Liver (tissue), 9 donors: ENCODE data around the gene IL20. TPM values are rescaled to one million over a fixed set of nuclear protein-coding genes. Genes with fewer than 3 reads are reported as not detected.

Source experiments
- DNase-seq: peaks from one replicate; pipeline ENCODE4 v3.0.0-alpha.2; 2017; ENCODE audit warnings: low spot score
- H3K27ac ChIP-seq, 2 donors: one replicate each; pipeline ENCODE4 v1.7.0; 2013; ENCODE audit warnings: inconsistent platforms in 2 of 2, low read length in 2 of 2, control low read depth in 1 of 2, low read depth in 1 of 2, mild to moderate bottlenecking in 1 of 2
- H3K27me3 ChIP-seq, 4 donors: one replicate each; pipeline versions ENCODE4 v1.6.1 to v1.7.0; 2013; ENCODE audit warnings: low read length in 3 of 4, inconsistent platforms in 1 of 4, mild to moderate bottlenecking in 1 of 4, moderate library complexity in 1 of 4; ENCODE audit not compliant: control insufficient read depth in 4 of 4, insufficient read depth in 4 of 4
- H3K36me3 ChIP-seq, 4 donors: one replicate each; pipeline versions ENCODE4 v1.6.1 to v1.7.0; 2013; ENCODE audit warnings: low read length in 3 of 4, mild to moderate bottlenecking in 3 of 4, low read depth in 1 of 4, moderate library complexity in 1 of 4; ENCODE audit not compliant: control insufficient read depth in 4 of 4, insufficient read depth in 3 of 4
- H3K4me1 ChIP-seq, 4 donors: one replicate each; pipeline versions ENCODE4 v1.6.1 to v1.7.0; 2013; ENCODE audit warnings: low read length in 3 of 4, mild to moderate bottlenecking in 3 of 4, moderate library complexity in 1 of 4; ENCODE audit not compliant: control insufficient read depth in 4 of 4, insufficient read depth in 4 of 4
- H3K4me3 ChIP-seq, 3 donors: one replicate each; pipeline versions ENCODE4 v1.6.1 to v1.7.0; 2013; ENCODE audit warnings: low read length in 3 of 3, control low read depth in 1 of 3, low read depth in 1 of 3, mild to moderate bottlenecking in 1 of 3
- H3K9ac ChIP-seq, 2 donors: one replicate each; pipeline ENCODE4 v1.7.0; 2013; ENCODE audit warnings: low read length in 2 of 2, mild to moderate bottlenecking in 2 of 2, moderate library complexity in 2 of 2, control low read depth in 1 of 2, low read depth in 1 of 2
- H3K9me3 ChIP-seq, 4 donors: one replicate each; pipeline versions ENCODE4 v1.6.1 to v1.7.0; 2013; ENCODE audit warnings: low read length in 3 of 4; ENCODE audit not compliant: control insufficient read depth in 4 of 4
- CTCF ChIP-seq: fragments of 150-350 bp; IDR thresholded peaks from 2 replicates; pipeline ENCODE4 v1.5.1; 2017; ENCODE audit warnings: improper control_type of control experiment, low read depth, low read length; ENCODE audit not compliant: missing input control
- EGR1 ChIP-seq, 2 donors: IDR thresholded peaks; 2 replicates each; pipeline ENCODE4 v1.6.1; 2016 to 2018; ENCODE audit warnings: antibody characterized with exemption in 2 of 2, low read depth in 2 of 2
- FOXA2 ChIP-seq: IDR thresholded peaks from 2 replicates; pipeline ENCODE4 v1.6.1; 2016; ENCODE audit warnings: antibody characterized with exemption
- GABPA ChIP-seq, 2 donors: IDR thresholded peaks in 1 of 2; conservative IDR thresholded peaks in 1 of 2; 2 replicates each; pipeline ENCODE4 v1.6.1; 2016; ENCODE audit warnings: antibody characterized with exemption in 2 of 2, mild to moderate bottlenecking in 1 of 2, moderate library complexity in 1 of 2
- HNF4A ChIP-seq, 2 donors: conservative IDR thresholded peaks; 2 replicates each; pipeline ENCODE4 v1.6.1; 2016; ENCODE audit warnings: antibody characterized with exemption in 2 of 2, mild to moderate bottlenecking in 2 of 2
- HNF4G ChIP-seq: IDR thresholded peaks from 2 replicates; pipeline ENCODE4 v1.6.1; 2016; ENCODE audit warnings: antibody characterized with exemption
- JUND ChIP-seq, 2 donors: IDR thresholded peaks; 2 replicates each; pipeline ENCODE4 v1.6.1; 2016; ENCODE audit warnings: antibody characterized with exemption in 2 of 2
- MAX ChIP-seq: IDR thresholded peaks from 2 replicates; pipeline ENCODE4 v1.6.1; 2016; ENCODE audit warnings: antibody characterized with exemption
- NR2F2 ChIP-seq: IDR thresholded peaks from 2 replicates; pipeline ENCODE4 v1.6.1; 2016; ENCODE audit warnings: antibody characterized with exemption
- RAD21 ChIP-seq, 2 donors: IDR thresholded peaks; 2 replicates each; pipeline ENCODE4 v1.6.1; 2016; ENCODE audit warnings: antibody characterized with exemption in 2 of 2, mild to moderate bottlenecking in 2 of 2
- REST ChIP-seq: IDR thresholded peaks from 2 replicates; pipeline ENCODE4 v1.6.1; 2016; ENCODE audit warnings: antibody characterized with exemption, mild to moderate bottlenecking
- RXRA ChIP-seq, 2 donors: IDR thresholded peaks; 2 replicates each; pipeline ENCODE4 v1.6.1; 2017 to 2018; ENCODE audit warnings: antibody characterized with exemption in 2 of 2, mild to moderate bottlenecking in 1 of 2
- SP1 ChIP-seq: IDR thresholded peaks from 2 replicates; pipeline ENCODE4 v1.6.1; 2018; ENCODE audit warnings: antibody characterized with exemption, mild to moderate bottlenecking
- TAF1 ChIP-seq: conservative IDR thresholded peaks from 2 replicates; pipeline ENCODE4 v1.6.1; 2016; ENCODE audit warnings: antibody characterized with exemption, mild to moderate bottlenecking
- ZBTB33 ChIP-seq: IDR thresholded peaks from 2 replicates; pipeline ENCODE4 v1.6.1; 2016; ENCODE audit warnings: antibody characterized with exemption
- WGBS: extraction: QIAGEN DNeasy Blood & Tissue Kit; methylation state at CpG from one replicate; pipeline ENCODE4 v1.1.7; 2013; 5-methylcytosine and 5-hydroxymethylcytosine counted together
- polyA plus RNA-seq, 2 donors: library from polyadenylated mRNA; stranded (reverse) in 1 of 2; unstranded in 1 of 2; fragments of 200-250 nt in 1 of 2; fragments of >200 nt in 1 of 2; fragmentation: Nextera tagmentation in 1 of 2; extraction: Ambion mirVana in 1 of 2; gene quantifications; one replicate each; pipeline versions ENCODE4 v1.2.1 to v1.2.3, GENCODE V29; 2013 to 2015
- total RNA-seq, 2 donors: library from RNA; depleted of rRNA; stranded (reverse); fragments of >200 nt; gene quantifications; one replicate each; pipeline ENCODE4 v1.2.3, GENCODE V29; 2014
- TF ChIP-seq, protein P1 (sequence below): IDR thresholded peaks from 2 replicates; pipeline ENCODE4 v1.6.1; 2016; ENCODE audit warnings: antibody characterized with exemption
- donor health status: healthy.
- donor health status: healthy.
- donor health status: healthy.
- donor health status: healthy.
- donor health status: healthy.

The IL20 gene
- total and polyA plus RNA-seq, 4 donors = 0.17 TPM; not detected in 3

GRCh38 chr1:206856674-206857464, 8.6 kb upstream of the IL20 start:
- no peak for TF ChIP-seq FOXA2
- TF ChIP-seq RAD21 (IDR thresholded peaks at IDR 0.05) = peak in 1 of 2 donors; percentile 34
- no peak for DNase-seq
- H3K27me3 ChIP-seq = peaks cover 0 to 3% (median 0%) of the 10 kb centered on the region in 4 donors
- H3K9ac ChIP-seq = no peak overlapping the region
- H3K4me1 ChIP-seq = peaks cover 0 to 2% (median 0%) of the 10 kb centered on the region in 4 donors
- no peak overlapping the region for H3K27ac ChIP-seq
- no peaks in the 10 kb centered on the region for H3K9me3 ChIP-seq
- WGBS = 90% methylated on average over 5 of the region's 5 CpGs
- no peak overlapping the region for H3K4me3 ChIP-seq
- H3K36me3 ChIP-seq = no peaks in the 10 kb centered on the region

DNA sequence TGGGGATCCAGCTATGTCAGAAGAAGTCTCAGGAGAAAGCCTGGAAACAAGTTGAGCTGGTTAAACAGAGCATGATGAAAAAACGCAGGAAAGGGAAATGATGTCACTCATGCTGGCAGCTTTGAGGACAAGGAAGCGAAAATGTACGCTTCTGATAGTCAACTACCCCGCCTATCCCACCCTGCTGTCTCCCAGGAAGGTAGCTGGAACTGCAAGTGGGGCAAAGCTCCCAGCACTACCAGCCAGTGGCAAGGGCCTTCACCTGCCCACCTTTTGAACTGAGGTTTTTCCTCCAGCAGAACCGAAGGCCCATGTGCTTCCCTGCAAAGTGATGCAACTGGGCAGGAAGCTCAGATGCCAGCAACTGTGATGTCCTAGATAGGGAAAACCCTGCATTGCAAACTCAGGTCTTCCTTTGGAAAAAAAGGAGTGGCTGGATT, 6.3 kb upstream of the IL20 start:
- TF ChIP-seq, protein P1, sequence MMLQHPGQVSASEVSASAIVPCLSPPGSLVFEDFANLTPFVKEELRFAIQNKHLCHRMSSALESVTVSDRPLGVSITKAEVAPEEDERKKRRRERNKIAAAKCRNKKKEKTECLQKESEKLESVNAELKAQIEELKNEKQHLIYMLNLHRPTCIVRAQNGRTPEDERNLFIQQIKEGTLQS = no peak
- TF ChIP-seq RAD21 (IDR thresholded peaks at IDR 0.05) (no peak), FOXA2 (no peak), GABPA (IDR thresholded peaks at IDR 0.05 in 1 of 2, conservative IDR thresholded peaks at IDR 0.05 in 1 of 2) (no peak), NR2F2 (no peak), JUND (IDR thresholded peaks at IDR 0.05) (no peak), SP1 (no peak), EGR1 (IDR thresholded peaks at IDR 0.05; ENCODE audit: low read depth in 2 of 2) (no peak), CTCF (no peak), TAF1 (no peak), REST (no peak), RXRA (IDR thresholded peaks at IDR 0.05) (no peak), HNF4A (conservative IDR thresholded peaks at IDR 0.05) (no peak), HNF4G (no peak), MAX (no peak), ZBTB33 (no peak)
- no peak for DNase-seq
- 65% methylated on average over 5 of the region's 5 CpGs for WGBS

More for the DNA sequence above, 6.3 kb upstream of the IL20 start:
- H3K27ac ChIP-seq = no peak overlapping the region
- H3K4me3 ChIP-seq = no peak overlapping the region
- no peaks in the 10 kb centered on the region for H3K9me3 ChIP-seq
- H3K9ac ChIP-seq = no peak overlapping the region
- H3K36me3 ChIP-seq = no peaks in the 10 kb centered on the region
- H3K4me1 ChIP-seq = peaks cover 0 to 2% (median 0%) of the 10 kb centered on the region in 4 donors
- peaks cover 0 to 3% (median 0%) of the 10 kb centered on the region in 4 donors for H3K27me3 ChIP-seq
